GM18873 (cell line): ENCODE results near the gene DTYMK.
"Not testable (repeated sequence)": the region's sequence is repeated elsewhere in the genome, so short reads cannot be mapped to it uniquely, and the experiment has no call there.

Experiments used
- ATAC-seq: cut with Tn5 transposase; IDR thresholded peaks from one replicate; pipeline ENCODE4 v1.9.1; 2021; ENCODE audit warnings: mild to moderate bottlenecking, moderate library complexity, moderate number of reproducible peaks; ENCODE audit not compliant: unreplicated experiment, low FRiP score

Gene DTYMK

GRCh38 chr2:241673189-241673663, 13.4 kb downstream of the DTYMK start:
- no peak for ATAC-seq

- no peak for ATAC-seq
Measured at GRCh38 chr2:241672243-241673188, 14.1 kb downstream of the DTYMK start.

- no peak for ATAC-seq
Measured at GRCh38 chr2:241671457-241672240, 15.0 kb downstream of the DTYMK start.

GRCh38 chr2:241670333-241671110, 16.1 kb downstream of the DTYMK start:
- ATAC-seq = no peak

GRCh38 chr2:241668839-241669238, 17.8 kb downstream of the DTYMK start:
- ATAC-seq = no peak

- no peak for ATAC-seq
Measured at GRCh38 chr2:241668354-241668753, 18.3 kb downstream of the DTYMK start.

GRCh38 chr2:241666627-241667400, 19.8 kb downstream of the DTYMK start:
- ATAC-seq = no peak

GRCh38 chr2:241665731-241666440, 20.7 kb downstream of the DTYMK start:
- ATAC-seq = no peak

GRCh38 chr2:241662731-241663130, 23.9 kb downstream of the DTYMK start:
- not testable (repeated sequence) for ATAC-seq

GRCh38 chr2:241660593-241661213, 25.9 kb downstream of the DTYMK start:
- no peak for ATAC-seq

- ATAC-seq = no peak
Measured at GRCh38 chr2:241659150-241659739, 27.4 kb downstream of the DTYMK start.

- no peak for ATAC-seq
Measured at GRCh38 chr2:241658296-241658695, 28.3 kb downstream of the DTYMK start.

- no peak for ATAC-seq
Measured at GRCh38 chr2:241657786-241658254, 28.8 kb downstream of the DTYMK start.

- no peak for ATAC-seq
Measured at GRCh38 chr2:241656190-241656741, 30.3 kb downstream of the DTYMK start.

GRCh38 chr2:241655516-241656189, 31.0 kb downstream of the DTYMK start:
- ATAC-seq = no peak

- no peak for ATAC-seq
Measured at GRCh38 chr2:241654551-241654950, 32.1 kb downstream of the DTYMK start.

GRCh38 chr2:241653210-241653750, 33.3 kb downstream of the DTYMK start:
- no peak for ATAC-seq
